ENCODE results near the gene S100A10.

GRCh38 chr1:151994956-151995355 lies 1.3 kb upstream of the S100A10 start:
- peak in 1 of 3 donors; percentile 50 for TF ChIP-seq POLR2AphosphoS5 (IDR thresholded peaks at IDR 0.05)
- TF ChIP-seq, protein P1, sequence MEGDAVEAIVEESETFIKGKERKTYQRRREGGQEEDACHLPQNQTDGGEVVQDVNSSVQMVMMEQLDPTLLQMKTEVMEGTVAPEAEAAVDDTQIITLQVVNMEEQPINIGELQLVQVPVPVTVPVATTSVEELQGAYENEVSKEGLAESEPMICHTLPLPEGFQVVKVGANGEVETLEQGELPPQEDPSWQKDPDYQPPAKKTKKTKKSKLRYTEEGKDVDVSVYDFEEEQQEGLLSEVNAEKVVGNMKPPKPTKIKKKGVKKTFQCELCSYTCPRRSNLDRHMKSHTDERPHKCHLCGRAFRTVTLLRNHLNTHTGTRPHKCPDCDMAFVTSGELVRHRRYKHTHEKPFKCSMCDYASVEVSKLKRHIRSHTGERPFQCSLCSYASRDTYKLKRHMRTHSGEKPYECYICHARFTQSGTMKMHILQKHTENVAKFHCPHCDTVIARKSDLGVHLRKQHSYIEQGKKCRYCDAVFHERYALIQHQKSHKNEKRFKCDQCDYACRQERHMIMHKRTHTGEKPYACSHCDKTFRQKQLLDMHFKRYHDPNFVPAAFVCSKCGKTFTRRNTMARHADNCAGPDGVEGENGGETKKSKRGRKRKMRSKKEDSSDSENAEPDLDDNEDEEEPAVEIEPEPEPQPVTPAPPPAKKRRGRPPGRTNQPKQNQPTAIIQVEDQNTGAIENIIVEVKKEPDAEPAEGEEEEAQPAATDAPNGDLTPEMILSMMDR (IDR thresholded peaks at IDR 0.05): no peak
- TF ChIP-seq EP300 (IDR thresholded peaks at IDR 0.05): no peak
- no peak for TF ChIP-seq POLR2A (IDR thresholded peaks at IDR 0.05)
